ENCODE results near the gene APOM.
A peak's percentile ranks its signal among the peaks of the same experiment; 100 is the strongest.

Gene APOM

DNA sequence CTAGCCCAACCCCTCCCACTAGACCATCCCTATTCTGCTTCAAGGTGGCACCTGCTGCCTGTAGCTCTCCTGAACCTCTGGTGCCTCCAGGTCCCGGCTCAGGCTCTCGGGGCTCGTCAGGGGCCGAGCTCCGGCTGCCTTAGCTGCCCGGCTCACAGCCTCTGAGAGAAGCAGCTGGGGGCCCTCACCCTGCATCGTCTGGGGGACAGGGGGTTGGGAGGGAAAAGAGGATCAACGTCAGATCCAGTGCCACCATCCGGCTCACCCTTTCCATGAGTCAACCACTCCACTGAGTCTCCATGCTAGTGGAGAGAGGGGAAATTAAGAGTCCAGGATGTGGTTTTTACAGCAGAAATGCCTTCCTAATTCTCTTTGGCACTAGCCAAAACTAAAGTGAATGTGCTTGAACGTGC lies 16.2 kb upstream of the APOM start:
- H3K27ac ChIP-seq = no peak overlapping the region
- no peak for TF ChIP-seq ZFX (IDR thresholded peaks at IDR 0.05)
- TF ChIP-seq, protein P1, sequence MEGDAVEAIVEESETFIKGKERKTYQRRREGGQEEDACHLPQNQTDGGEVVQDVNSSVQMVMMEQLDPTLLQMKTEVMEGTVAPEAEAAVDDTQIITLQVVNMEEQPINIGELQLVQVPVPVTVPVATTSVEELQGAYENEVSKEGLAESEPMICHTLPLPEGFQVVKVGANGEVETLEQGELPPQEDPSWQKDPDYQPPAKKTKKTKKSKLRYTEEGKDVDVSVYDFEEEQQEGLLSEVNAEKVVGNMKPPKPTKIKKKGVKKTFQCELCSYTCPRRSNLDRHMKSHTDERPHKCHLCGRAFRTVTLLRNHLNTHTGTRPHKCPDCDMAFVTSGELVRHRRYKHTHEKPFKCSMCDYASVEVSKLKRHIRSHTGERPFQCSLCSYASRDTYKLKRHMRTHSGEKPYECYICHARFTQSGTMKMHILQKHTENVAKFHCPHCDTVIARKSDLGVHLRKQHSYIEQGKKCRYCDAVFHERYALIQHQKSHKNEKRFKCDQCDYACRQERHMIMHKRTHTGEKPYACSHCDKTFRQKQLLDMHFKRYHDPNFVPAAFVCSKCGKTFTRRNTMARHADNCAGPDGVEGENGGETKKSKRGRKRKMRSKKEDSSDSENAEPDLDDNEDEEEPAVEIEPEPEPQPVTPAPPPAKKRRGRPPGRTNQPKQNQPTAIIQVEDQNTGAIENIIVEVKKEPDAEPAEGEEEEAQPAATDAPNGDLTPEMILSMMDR (conservative IDR thresholded peaks at IDR 0.05) = no peak

DNA sequence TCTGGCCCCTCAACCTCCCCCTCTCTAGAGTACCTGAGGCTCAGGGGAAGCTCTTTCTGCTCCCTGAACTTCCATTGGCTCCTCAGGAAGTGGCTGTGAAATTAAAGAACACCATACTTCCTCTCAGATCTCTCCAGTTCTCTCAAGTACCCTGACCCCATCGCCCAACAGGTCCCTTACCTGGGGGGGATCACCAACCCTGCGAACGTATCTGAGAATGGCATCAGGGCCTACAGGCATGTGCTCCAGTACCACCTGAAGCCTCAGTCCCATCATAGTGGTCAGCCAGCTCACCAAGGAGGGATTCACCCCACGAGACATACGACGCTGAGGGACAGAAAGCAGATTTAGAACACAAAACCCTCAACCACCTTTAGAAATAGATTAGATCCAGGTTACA lies 15.1 kb upstream of the APOM start:
- TF ChIP-seq, protein P1 (conservative IDR thresholded peaks at IDR 0.05) = no peak
- TF ChIP-seq ZFX (IDR thresholded peaks at IDR 0.05) = no peak
- H3K27ac ChIP-seq = no peak overlapping the region

DNA sequence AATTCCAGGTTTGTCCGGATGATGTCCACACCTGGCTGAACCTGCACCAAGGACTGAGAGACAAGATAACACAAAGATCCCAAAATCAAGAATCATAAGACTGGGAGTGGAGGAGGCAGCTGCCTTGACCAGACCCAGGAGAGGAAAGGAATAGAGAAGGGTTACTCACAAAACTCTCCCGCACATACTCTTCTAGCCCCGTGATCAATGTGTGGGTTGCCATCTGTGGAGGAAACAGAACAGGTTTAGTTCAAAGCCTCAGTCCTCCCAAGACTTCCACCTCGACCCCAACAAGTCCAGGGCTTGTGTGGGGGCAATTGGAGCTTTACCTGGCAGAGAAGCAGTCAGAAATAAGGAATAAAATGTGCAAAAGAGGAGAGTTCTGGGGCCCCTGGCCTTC lies 14.3 kb upstream of the APOM start:
- TF ChIP-seq, protein P1 (conservative IDR thresholded peaks at IDR 0.05) = no peak
- TF ChIP-seq ZFX (IDR thresholded peaks at IDR 0.05) = no peak
- H3K27ac ChIP-seq = no peak overlapping the region

DNA sequence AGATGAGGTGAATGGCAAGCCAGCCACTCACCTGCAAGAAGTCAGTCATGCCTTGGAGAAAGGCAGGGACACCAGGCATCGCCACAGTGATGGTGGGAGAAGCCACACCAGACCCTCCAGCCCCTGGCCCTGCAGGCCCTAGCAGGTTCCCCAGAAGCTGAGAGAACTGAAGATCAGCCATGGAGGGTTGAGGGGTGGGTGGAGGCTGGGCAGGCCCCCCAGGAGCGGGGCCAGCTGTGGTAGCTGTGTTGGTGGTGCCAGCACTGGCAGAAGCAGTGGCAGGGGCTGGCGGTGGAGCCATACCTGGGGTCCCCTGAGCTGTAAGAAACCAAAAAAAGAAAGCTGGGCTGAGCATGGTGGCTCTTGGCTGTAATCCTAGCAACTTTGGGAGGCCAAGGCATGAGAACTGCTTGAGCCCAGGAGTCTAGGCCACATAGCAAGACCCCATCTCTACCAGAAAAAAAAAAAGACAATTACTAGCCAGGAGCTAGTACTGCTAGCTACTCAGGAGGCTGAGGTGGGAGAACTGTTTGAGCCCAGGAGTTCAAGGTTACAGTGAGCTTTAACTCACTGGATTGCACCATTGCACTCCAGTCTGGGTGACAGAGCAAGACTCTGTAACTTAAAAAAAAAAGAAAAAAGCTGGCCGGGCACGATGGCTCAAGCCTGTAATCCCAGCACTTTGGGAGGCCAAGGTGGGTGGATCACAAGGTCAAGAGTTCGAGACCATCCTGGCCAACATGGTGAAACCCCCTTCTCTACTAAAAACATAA lies 12.7 kb upstream of the APOM start:
- TF ChIP-seq, protein P1 (conservative IDR thresholded peaks at IDR 0.05) = no peak
- TF ChIP-seq ZFX (IDR thresholded peaks at IDR 0.05) = no peak
- no peak overlapping the region for H3K27ac ChIP-seq

DNA sequence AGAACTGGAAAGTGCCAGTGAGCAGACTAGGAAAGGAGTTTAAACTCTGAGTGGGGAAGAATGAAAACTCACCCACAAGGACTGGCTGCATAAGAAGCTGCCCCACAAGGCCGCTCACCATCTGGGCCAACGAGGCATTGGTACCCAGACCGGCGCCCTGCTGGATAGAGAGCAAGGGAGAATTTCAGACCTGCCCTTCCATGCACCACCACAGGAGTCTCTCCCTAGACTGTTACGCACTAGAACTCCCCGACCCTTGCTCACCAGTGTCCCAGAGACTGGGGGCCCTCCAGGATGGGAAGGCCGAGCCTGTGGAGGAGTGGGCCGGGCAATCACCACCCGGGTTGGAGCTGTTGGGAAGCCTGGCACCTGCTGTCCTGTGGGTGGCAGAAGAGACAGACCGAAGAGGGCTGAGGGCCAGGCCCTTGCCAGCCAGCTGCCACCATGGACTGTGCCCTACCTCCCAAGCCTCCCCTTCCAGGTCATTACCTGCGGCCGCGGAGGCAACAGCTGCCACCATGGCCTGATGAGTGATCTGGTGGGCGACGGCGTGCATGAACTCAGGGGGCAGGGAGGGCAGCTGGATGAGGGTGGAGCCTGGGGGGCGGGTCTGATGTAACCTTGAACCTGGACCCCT lies 11.8 kb upstream of the APOM start:
- TF ChIP-seq, protein P1 (conservative IDR thresholded peaks at IDR 0.05) = no peak
- TF ChIP-seq ZFX (IDR thresholded peaks at IDR 0.05) = no peak
- no peak overlapping the region for H3K27ac ChIP-seq

DNA sequence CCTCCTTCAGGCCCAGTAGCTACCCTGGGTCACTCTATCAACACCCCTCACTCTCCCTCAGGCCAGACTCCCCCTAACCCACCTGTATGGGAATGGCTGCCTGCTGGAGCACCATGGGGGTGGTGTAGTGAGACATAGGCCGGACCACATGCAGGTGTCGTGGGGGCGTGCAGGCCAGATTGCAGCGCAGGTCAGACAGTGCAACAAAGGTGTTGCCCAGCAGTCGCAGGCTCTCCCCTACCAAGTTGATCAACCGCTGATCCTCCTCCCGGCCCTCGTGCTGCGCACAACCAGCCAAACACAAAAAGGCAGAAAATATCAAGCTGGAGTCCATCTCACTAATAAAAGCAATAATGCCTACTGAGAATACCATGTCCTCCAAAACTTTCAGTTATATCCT lies 10.4 kb upstream of the APOM start:
- TF ChIP-seq, protein P1 (conservative IDR thresholded peaks at IDR 0.05) = no peak
- TF ChIP-seq ZFX (IDR thresholded peaks at IDR 0.05) = no peak
- no peak overlapping the region for H3K27ac ChIP-seq

DNA sequence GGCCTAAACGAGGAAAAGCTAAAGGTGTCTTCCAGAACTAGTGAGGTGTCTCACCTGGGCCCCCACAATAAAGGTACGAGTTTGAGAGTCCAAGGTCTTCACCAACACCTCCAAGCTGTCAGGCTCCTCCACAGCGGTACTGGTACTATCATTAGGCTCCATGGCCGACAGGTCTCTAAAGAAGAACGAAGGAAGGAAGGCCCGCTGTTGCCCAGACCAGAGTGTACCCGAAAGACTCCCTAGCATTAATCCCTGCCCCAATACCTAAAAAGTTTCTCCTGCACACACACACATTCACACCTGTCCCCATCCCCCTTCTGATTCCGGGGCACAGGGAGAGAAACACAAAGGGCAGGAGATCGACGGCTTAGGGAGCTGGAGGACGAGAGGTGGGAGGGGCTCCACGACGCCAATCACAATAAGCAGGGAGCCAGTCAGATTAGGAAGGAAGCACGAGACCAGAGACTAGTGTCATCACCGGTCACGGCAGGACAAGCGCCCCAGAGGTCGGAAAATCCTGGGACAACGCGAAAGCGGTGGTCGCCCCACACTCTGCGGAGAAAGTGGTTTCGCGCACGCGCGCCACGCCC lies 4.0 kb upstream of the APOM start:
- peak overlapping the region; percentile 90 for H3K27ac ChIP-seq
- TF ChIP-seq ZFX (IDR thresholded peaks at IDR 0.05) = no peak
- TF ChIP-seq, protein P1 (conservative IDR thresholded peaks at IDR 0.05) = no peak

Data from C4-2B (cell line).